GM12873 (cell line): ENCODE data around the gene ARL11.

Source experiments
- CTCF ChIP-seq: IDR thresholded peaks from 2 replicates; pipeline ENCODE4 v1.5.1; 2012; ENCODE audit warnings: low read depth, mild to moderate bottlenecking, moderate library complexity, low read length, control low read depth; ENCODE audit not compliant: insufficient read depth; ENCODE audit errors: missing control alignments

ARL11 gene

GRCh38 chr13:49624229-49624628 lies 4.1 kb upstream of the ARL11 start:
- no peak for TF ChIP-seq CTCF

- no peak for TF ChIP-seq CTCF
Measured at GRCh38 chr13:49625392-49626079, 2.8 kb upstream of the ARL11 start.

- no peak for TF ChIP-seq CTCF
Measured at GRCh38 chr13:49629196-49629938, 1.1 kb downstream of the ARL11 start.

GRCh38 chr13:49629947-49630346 lies 1.6 kb downstream of the ARL11 start:
- TF ChIP-seq CTCF: no peak

- no peak for TF ChIP-seq CTCF
Measured at GRCh38 chr13:49630580-49630979, 2.3 kb downstream of the ARL11 start.

- no peak for TF ChIP-seq CTCF
Measured at GRCh38 chr13:49632156-49632555, 3.8 kb downstream of the ARL11 start.

GRCh38 chr13:49633710-49634109 lies 5.4 kb downstream of the ARL11 start:
- no peak for TF ChIP-seq CTCF
